ENCODE data around the gene PPOX.

PPOX gene

GRCh38 chr1:161153682-161154337, 12.4 kb upstream of the PPOX start, which contains the start of gene UFC1:
Gene UFC1, plus strand, starts transcription at chr1:161153978. Its CDS starts 20 bp downstream, at chr1:161153998.
- peak; percentile 91 for DNase-seq

- DNase-seq = no peak
Measured at GRCh38 chr1:161157867-161158266, 8.4 kb upstream of the PPOX start.

DNA sequence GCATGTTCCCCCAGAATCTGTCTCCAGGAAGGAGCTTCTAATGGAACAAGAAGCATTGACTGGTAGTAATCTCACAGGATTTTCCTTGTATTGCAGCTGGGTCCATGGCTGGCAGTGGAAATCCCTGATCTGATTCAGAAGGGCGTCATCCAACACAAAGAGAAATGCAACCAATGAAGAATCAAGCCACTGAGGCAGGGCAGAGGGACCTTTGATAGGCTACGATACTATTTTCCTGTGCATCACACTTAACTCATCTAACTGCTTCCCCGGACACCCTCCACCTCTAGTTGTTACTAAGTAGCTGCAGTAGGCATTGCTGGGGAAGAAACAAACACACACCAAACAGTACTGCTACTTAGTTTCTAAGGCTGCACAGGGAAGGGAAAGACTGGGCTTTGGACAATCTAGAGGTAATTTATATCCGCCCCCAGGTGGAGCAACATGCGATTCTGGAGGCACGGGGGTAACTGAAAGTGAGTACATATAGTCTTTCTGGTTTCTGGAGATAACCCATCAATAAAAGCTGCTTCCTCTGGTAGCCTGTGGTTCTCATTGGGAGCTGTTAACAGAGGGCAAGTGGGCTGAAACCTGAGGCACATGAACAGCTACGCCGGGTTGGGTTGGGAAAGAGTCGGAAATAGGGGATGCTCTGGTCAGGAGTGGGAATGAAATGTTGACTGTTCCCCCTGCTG, 7.8 kb upstream of the PPOX start:
- DNase-seq = no peak

- peak; percentile 91 for DNase-seq
Measured at GRCh38 chr1:161159087-161159912, 6.9 kb upstream of the PPOX start, which contains the start of gene USP21. Gene USP21, plus strand, starts transcription at chr1:161159500. Its CDS starts 1,141 bp downstream, at chr1:161160641.

- DNase-seq = no peak
Measured at GRCh38 chr1:161159913-161160243, 6.3 kb upstream of the PPOX start.

DNA sequence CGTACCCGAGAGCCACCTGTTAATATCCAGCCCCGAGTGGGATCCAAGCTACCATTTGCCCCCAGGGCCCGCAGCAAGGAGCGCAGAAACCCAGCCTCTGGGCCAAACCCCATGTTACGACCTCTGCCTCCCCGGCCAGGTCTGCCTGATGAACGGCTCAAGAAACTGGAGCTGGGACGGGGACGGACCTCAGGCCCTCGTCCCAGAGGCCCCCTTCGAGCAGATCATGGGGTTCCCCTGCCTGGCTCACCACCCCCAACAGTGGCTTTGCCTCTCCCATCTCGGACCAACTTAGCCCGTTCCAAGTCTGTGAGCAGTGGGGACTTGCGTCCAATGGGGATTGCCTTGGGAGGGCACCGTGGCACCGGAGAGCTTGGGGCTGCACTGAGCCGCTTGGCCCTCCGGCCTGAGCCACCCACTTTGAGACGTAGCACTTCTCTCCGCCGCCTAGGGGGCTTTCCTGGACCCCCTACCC, 5.5 kb upstream of the PPOX start:
- no peak for DNase-seq

DNA sequence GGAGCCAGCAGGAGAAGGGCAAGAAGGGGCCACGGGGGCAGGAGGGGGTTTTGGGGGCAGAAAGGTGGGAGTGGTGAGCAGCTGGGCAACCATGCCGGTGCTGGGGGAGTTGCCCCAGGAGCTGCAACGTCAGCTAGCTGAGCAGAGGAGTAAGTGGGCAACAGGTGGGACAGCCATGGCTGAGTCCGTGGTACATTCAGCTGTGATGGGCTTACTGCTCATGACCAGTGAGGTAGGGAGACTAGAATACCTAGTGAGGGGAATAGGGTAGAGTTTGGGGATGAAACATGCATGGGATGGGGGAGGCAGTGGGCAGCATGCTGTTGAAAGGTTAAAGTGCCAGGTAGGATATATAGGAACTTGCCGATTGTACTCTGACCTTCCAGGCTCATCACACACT, 4.6 kb upstream of the PPOX start:
- no peak for DNase-seq

- no peak for DNase-seq
Measured at GRCh38 chr1:161162052-161162451, 4.2 kb upstream of the PPOX start.

DNA sequence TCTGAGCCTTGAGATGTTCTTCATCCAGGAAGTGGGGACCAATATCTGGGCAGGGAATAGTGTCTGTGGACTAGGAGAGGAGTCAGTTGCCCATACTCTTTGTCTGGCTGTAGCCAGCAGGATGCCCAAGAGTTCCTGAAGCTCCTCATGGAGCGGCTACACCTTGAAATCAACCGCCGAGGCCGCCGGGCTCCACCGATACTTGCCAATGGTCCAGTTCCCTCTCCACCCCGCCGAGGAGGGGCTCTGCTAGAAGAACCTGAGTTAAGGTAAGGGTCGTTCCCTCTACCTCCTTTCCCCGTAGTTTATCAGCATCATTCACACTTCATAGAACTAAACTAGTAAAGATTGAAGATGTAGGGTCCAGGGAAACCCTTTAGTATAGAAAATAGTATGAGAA, 3.4 kb upstream of the PPOX start:
- DNase-seq = no peak

GRCh38 chr1:161163793-161164192, 2.4 kb upstream of the PPOX start:
- no peak for DNase-seq

DNA sequence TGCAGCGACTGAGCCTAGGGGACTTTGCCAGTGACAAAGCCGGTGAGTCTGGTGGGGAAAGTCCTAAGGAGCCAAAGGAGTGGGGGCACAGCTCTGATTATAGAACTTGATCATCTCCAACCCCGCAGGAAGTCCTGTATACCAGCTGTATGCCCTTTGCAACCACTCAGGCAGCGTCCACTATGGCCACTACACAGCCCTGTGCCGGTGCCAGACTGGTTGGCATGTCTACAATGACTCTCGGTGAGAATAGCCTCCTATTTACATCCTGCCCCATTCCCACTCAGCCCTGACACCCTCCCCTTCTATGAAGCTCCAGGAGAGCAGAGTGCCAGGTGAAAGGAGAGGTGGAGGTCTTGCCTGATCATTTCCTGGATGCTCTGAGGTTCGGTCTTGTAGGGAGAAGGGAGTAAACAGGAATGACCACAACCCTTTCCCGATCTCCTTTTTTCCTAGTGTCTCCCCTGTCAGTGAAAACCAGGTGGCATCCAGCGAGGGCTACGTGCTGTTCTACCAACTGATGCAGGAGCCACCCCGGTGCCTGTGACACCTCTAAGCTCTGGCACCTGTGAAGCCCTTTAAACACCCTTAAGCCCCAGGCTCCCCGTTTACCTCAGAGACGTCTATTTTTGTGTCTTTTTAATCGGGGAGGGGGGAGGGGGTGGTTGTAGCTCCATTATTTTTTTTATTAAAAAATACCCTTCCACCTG, 1.2 kb upstream of the PPOX start:
- no peak for DNase-seq

- peak; percentile 36 for DNase-seq
Measured at GRCh38 chr1:161166669-161167548, 683 bp downstream of the PPOX start.

- DNase-seq = no peak
Measured at GRCh38 chr1:161168906-161169305, 2.7 kb downstream of the PPOX start.

- no peak for DNase-seq
Measured at GRCh38 chr1:161171191-161171590, 5.0 kb downstream of the PPOX start.

DNA sequence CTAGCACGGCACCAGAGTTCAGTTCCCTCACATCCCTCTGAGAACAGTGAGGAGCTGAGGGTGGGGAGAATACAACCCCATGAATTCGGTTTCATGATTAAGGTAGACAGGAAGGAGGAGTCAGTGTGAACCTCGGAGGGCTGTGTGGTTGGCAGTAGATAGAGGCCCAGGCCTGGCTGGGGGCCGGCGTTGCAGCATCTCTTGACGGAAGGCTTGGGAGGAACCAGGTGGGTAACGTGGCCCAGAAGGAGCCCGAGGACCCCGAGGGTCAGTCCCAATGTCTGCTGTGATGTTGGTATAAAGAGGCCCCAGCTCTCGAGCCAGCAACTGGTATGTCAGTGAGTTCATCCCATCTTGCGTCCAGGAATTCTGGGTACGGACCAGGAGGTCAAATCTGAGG, 5.5 kb downstream of the PPOX start:
- no peak for DNase-seq

- DNase-seq = no peak
Measured at GRCh38 chr1:161172349-161172748, 6.1 kb downstream of the PPOX start.

- DNase-seq = no peak
Measured at GRCh38 chr1:161172776-161173376, 6.7 kb downstream of the PPOX start.

- DNase-seq = no peak
Measured at GRCh38 chr1:161173711-161174110, 7.5 kb downstream of the PPOX start.

DNA sequence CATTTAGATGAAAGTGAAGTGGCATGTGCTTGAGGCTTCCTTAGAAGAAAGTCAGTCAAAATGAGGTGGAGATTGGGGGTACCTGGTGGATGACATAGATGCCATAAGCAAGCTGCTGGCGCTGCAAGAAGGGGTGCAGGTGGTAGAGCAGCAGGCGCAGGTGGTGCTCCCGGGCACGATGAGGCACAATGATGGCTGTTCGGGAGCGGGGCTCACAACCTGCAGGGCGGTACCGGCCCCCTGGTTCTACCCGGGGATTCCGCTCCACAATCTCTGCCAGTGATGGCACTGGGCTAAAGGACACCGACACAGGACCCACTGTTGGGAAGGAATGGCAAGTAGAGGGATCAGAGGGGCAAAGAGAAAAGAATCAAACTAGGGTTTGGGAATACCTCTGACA, 8.7 kb downstream of the PPOX start:
- DNase-seq = no peak

DNA sequence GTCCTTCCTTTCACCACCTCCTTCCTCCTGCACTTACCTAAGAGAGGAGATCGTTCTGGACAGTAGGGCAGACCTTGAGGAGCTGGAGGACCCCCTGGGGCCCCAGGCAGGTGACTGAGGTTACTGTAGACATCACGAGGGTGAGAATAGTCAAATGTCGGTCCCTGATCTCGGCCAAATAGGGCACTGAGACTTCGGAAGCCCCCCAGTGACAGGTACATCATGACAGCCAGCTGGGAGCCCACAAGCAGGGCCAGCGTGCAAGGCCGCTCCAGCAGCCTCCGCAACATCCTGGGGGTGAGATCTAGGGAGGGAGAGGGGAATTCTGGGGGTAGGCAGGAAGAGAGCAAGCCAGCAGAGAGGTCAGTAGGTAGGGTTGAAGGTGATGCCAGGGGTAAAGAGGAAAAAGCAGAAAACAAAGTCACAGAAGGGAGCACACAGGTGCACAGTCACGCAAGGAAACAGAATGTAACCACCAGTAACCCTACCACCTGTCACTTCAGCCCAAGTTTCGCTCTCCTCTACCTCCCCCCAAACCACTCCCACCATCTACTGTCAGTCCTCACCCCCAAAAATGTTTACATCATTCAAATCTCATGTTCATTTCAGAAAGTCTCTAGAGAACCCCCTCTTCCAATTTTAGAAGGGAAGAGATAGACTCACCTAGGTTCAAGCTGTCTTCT, 9.7 kb downstream of the PPOX start:
- no peak for DNase-seq
